ENCODE data around the gene PRSS8.
"Not testable (repeated sequence)": the region's sequence is repeated elsewhere in the genome, so short reads cannot be mapped to it uniquely, and the experiment has no call there.

PRSS8 gene

GRCh38 chr16:31144418-31144817 is 8.9 kb upstream of the PRSS8 start:
- not testable (repeated sequence) for DNase-seq (ENCODE audit: low read depth)

DNA sequence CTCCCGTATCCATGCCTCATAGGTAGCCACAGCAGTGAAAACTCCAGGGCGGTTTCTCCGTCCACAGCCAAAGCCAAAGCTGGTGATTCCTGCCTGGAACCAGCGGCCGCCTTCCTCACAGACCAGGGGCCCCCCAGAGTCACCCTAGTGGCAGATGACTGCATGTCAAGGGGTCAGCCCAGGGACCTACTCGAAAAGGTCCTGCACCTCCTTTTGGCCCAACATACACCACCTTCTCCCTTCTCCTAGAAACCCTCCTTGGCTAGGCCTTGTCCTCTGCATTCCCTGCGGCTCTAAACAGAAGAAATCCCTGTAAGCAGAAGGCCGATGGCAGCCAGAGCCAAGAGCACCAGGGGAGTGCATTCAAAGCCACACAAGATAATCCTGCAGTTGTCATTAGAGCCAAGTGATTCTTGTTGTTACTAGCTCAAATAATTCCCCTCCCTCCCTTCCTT is 8.2 kb upstream of the PRSS8 start:
- no peak for DNase-seq (ENCODE audit: low read depth)

GRCh38 chr16:31143011-31143693 is 7.6 kb upstream of the PRSS8 start:
- DNase-seq (ENCODE audit: low read depth), result no peak

GRCh38 chr16:31142109-31143010 is 6.8 kb upstream of the PRSS8 start:
- peak; percentile 89 for DNase-seq (ENCODE audit: low read depth)

DNA sequence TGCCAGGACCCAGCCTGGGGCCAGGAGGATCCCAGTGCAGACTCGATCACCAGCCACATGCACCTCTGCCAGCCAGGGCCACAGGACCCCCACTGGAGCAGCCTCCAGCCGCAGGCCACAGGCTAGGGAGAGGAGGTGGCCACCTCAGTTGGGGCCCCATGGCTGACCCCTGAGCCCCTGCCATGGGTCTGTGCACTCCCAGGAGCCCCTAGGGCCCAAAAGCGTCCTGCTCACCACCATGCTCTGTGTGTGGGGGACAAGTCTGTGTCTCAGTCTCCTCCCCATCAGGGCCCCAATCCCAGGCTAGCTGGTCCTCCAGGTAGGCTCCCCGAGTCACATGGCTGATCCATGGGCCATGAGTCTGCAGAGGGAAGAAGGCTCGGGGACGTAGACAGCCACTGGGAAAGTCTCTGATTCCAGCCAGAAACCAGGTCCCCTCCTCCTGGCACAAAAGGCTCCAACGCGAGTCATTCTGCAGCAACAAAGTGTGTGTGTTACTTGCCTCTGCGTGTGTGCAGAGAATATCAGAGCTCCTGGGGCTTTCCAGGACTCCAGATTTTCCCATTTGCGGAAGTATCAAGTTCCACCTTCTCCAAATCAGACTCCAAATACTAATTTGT is 6.1 kb upstream of the PRSS8 start:
- no peak for DNase-seq (ENCODE audit: low read depth)

DNA sequence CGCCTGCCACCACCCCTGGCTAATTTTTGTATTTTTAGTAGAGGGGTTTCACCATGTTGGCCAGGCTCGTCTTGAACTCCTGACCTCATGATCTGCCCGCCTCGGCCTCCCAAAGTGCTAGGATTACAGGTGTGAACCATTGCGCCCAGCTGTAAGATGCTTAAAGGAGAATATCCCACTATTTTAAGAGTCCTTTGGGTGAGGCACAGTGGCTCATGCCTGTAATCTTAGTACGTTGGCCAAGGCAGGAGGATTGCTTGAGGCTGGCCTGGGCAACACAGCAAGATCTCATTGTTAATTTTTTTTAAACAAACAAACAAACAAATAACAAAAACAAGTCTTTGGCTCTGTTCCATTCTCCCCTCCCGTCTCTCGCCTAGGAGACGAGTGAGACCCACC is 5.5 kb upstream of the PRSS8 start:
- not testable (repeated sequence) for DNase-seq (ENCODE audit: low read depth)

GRCh38 chr16:31138621-31139578 is 3.4 kb upstream of the PRSS8 start:
- no peak for DNase-seq (ENCODE audit: low read depth)

GRCh38 chr16:31136822-31137499 is 1.4 kb upstream of the PRSS8 start:
- DNase-seq (ENCODE audit: low read depth), result not testable (repeated sequence)

- DNase-seq (ENCODE audit: low read depth), result no peak
These were observed 748 bp upstream of the PRSS8 start for GRCh38 chr16:31136287-31136662.

DNA sequence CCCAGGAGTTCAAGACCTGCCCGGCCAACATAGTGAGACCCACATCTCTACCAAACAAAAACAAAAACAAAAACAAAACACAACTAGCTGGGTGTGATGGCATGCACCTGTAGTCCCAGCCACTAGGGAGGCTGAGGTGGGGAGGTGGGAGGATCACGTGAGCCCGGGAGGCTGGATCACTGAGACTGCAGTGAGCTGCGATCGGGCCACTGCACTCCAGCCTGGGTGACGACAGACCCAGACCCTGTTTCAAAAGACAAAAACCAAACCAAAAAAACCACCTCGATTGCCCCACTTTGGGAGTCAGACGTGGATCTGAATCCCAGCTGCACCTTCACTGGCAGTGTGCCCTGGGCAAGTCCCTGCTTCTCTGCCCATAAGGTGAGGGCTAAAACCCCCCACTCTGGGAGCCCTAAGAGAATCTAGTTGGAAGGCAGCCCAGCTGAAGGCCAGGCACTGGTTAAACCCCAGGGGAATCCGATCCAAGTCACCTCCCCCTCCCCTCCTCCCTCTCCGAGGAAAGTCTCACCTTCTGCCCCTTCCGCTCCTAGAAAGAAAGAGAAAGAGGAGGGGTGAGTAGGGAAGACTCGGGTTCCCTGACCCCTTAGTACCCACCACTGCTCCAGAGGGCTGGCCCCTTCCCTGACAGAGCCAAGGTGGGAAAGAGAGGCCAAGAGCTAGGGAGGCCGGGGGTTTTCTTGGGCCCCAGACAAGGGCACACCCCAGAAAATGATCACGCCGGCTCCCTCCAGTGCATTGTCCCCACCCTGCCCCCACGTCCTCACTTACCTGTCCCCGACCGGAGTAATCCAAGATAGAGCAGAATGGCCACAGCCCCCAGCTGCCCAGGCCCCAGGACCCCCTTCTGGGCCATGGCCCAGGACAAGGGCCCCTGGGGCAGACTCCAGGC is 647 bp downstream of the PRSS8 start:
- no peak for DNase-seq (ENCODE audit: low read depth)

- DNase-seq (ENCODE audit: low read depth), result no peak
These were observed 1.4 kb downstream of the PRSS8 start for GRCh38 chr16:31134091-31134571.

GRCh38 chr16:31133046-31133501 is 2.5 kb downstream of the PRSS8 start:
- DNase-seq (ENCODE audit: low read depth), result no peak

- DNase-seq (ENCODE audit: low read depth), result no peak
These were observed 3.1 kb downstream of the PRSS8 start for GRCh38 chr16:31132303-31132979.

DNA sequence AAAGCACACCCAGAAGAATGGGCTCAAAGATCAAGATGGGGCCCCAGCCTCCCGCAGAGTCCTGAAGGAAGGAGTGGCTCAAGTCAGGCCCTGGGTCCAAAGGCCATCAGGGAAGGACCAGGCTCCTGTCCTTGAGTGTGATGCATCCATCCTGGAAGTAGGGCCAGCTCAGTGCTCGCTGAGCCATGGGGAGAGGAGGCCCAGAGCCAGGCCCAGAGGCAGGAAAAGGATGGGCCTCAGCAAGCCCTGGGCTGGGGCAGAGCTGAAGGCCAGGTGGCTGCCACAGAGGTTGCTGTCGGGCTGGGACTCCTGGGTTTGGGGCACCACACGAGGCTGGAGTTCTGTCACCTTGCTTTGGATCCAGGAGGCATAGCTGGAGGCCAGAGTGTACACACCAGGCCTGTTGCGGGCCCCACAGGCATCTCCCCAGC is 3.7 kb downstream of the PRSS8 start:
- DNase-seq (ENCODE audit: low read depth), result no peak

GRCh38 chr16:31131416-31131815 is 4.1 kb downstream of the PRSS8 start:
- DNase-seq (ENCODE audit: low read depth), result no peak

DNA sequence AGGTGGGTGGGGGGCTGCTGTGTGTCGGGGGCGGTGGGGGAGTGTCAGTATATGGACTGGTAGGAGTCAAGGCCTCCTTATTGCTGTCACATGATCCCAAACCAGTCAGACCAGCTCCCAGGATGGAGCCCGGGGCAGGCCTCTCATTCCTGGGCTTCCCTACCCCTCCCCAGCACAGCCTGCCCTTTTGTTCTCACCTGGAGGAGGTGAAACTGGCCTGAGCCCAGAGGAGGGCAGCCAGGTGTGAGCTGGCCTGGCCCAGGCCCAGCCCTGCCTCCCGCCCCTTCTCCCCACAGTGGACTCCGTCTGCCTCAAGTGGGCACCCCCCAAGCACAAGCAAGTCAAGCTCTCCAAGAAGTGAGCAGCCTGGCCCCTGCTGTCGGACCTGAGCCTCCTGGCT is 4.6 kb downstream of the PRSS8 start:
- no peak for DNase-seq (ENCODE audit: low read depth)

DNA sequence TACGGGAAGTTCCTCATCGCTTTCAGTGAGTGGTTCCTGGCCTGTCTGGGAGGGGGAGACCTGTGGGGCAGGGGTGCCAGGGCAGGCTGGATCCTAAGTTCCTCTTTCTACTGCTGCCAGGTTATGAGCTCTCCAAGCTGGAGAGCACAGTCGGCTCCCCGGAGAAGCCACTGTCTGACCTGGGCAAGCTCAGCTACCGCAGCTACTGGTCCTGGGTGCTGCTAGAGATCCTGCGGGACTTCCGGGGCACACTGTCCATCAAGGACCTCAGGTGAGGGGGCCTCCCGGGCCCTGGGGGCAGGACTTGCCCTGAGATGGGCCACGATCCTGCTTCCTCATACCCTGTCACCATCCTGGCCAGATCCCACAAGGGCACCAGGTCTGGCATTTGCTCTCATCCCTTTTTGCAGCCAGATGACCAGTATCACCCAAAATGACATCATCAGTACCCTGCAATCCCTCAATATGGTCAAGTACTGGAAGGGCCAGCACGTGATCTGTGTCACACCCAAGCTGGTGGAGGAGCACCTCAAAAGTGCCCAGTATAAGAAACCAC is 5.1 kb downstream of the PRSS8 start:
- DNase-seq (ENCODE audit: low read depth), result no peak

GRCh38 chr16:31129568-31130335 is 5.8 kb downstream of the PRSS8 start:
- no peak for DNase-seq (ENCODE audit: low read depth)

Measured in stimulated activated CD8-positive, alpha-beta memory T cell treated with anti-CD3 and anti-CD28 coated beads, Interleukin-15, amount 100 ng/mL, for 24 hours (primary cell).